MCF 10A (cell line): ENCODE measurements around the gene BMP4. TPM values are rescaled to one million over a fixed set of nuclear protein-coding genes. Genes with fewer than 3 reads are reported as not detected.

ENCODE experiments used
- BruUV-seq: library from RNA; stranded (reverse); fragments of 400-500 nt; replicated peaks from 2 replicates; lab custom pipeline; 2021; lab: Mats Ljungman, UMichigan
- CTCF ChIA-PET: fragments of 300-600 bp; sonication (Branson Sonifier 250); formaldehyde crosslinking; extraction: SDS; loops from one replicate; lab custom pipeline; 2021; ENCODE audit warnings: antibody characterized with exemption, inconsistent platforms; lab: Yijun Ruan, JAX
- POLR2A ChIA-PET: fragments of 300-600, 350-650 bp; sonication (Branson Sonifier 250); formaldehyde crosslinking; extraction: SDS; loops from one replicate; lab custom pipeline; 2020; ENCODE audit warnings: antibody characterized with exemption, inconsistent platforms; lab: Yijun Ruan, JAX
- DNase-seq: peaks from one replicate; pipeline ENCODE4 v3.0.0-alpha.2; 2018; ENCODE audit not compliant: unreplicated experiment
- H3K27ac Mint-ChIP-seq: one replicate; pipeline ENCODE4 v1.8.0; 2022; ENCODE audit warnings: mild to moderate bottlenecking, low read depth, mixed read lengths; ENCODE audit not compliant: unreplicated experiment
- H3K27me3 Mint-ChIP-seq: one replicate; pipeline ENCODE4 v1.8.0; 2022; ENCODE audit warnings: mixed read lengths; ENCODE audit not compliant: insufficient read depth, unreplicated experiment
- H3K36me3 Mint-ChIP-seq: one replicate; pipeline ENCODE4 v1.8.0; 2022; ENCODE audit warnings: mild to moderate bottlenecking, moderate library complexity, mixed read lengths; ENCODE audit not compliant: insufficient read depth, unreplicated experiment
- H3K4me1 Mint-ChIP-seq: one replicate; pipeline ENCODE4 v1.8.0; 2022; ENCODE audit warnings: mixed read lengths; ENCODE audit not compliant: insufficient read depth, unreplicated experiment
- H3K4me3 Mint-ChIP-seq: one replicate; pipeline ENCODE4 v1.8.0; 2022; ENCODE audit warnings: mild to moderate bottlenecking, moderate library complexity, mixed read lengths; ENCODE audit not compliant: unreplicated experiment
- H3K9me3 Mint-ChIP-seq: one replicate; pipeline ENCODE4 v1.8.0; 2022; ENCODE audit warnings: mixed read lengths; ENCODE audit not compliant: unreplicated experiment
- intact Hi-C: fragments of 100-400 bp; cut with micrococcal nuclease; formaldehyde crosslinking; loops from 2 replicates; pipeline ENCODE4 v1.14.1; 2022
- total RNA-seq: library from RNA; stranded (reverse); gene quantifications from 2 replicates; pipeline ENCODE4 v1.2.3, GENCODE V29; 2022
- TF ChIP-seq, protein P1 (sequence below): fragments of 200-600 bp; IDR thresholded peaks from one replicate; pipeline ENCODE4 v1.8.0; 2022; ENCODE audit warnings: antibody characterized with exemption, mild to moderate bottlenecking; ENCODE audit not compliant: unreplicated experiment

BMP4 gene
- total RNA-seq, 1 experiment from 2014 or later, result 0.28 TPM

DNA sequence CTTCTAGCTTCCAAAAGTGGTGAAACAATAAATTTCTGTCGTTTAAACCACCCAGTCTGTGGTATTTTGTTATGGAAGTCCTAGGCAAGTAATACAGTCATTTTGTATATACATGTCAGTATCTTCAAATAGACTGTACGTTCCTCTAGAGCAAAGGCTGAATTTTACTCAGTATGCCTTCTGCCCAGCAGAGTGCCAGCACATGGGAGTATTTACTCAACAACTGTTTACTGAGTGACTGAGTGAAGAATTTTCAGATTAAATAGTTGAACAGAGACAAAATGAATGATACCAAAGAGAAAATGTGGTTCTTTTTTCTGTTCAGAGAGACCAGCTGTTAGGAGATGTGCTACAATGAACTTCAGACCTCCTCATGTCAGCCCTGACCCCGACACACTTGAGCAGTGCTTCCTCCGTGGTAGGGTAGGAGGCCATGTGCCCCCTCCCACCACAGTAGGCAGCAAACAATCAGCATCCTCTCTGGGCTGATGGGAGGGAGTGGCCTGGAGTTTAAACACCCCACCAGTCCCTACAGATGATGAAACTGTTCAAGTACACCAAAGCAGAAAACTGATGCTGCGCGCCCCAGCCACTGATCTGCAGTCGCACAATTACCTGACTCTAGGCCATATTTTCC lies 21.7 kb downstream of the BMP4 start:
- no peak for DNase-seq
- intact Hi-C loops, result no loop called here
- Mint-ChIP-seq H3K4me3 (no peak overlapping the region), H3K36me3 (no peaks in the 10 kb centered on the region), H3K9me3 (no peaks in the 10 kb centered on the region), H3K4me1 (peaks cover 4% of the 10 kb centered on the region), H3K27ac (no peak overlapping the region), H3K27me3 (no peaks in the 10 kb centered on the region)
- no TSS peak for BruUV-seq
- TF ChIP-seq, protein P1, sequence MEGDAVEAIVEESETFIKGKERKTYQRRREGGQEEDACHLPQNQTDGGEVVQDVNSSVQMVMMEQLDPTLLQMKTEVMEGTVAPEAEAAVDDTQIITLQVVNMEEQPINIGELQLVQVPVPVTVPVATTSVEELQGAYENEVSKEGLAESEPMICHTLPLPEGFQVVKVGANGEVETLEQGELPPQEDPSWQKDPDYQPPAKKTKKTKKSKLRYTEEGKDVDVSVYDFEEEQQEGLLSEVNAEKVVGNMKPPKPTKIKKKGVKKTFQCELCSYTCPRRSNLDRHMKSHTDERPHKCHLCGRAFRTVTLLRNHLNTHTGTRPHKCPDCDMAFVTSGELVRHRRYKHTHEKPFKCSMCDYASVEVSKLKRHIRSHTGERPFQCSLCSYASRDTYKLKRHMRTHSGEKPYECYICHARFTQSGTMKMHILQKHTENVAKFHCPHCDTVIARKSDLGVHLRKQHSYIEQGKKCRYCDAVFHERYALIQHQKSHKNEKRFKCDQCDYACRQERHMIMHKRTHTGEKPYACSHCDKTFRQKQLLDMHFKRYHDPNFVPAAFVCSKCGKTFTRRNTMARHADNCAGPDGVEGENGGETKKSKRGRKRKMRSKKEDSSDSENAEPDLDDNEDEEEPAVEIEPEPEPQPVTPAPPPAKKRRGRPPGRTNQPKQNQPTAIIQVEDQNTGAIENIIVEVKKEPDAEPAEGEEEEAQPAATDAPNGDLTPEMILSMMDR, result no peak
- POLR2A ChIA-PET, result interaction anchor here (0.6 kb wide), 1 partner anchor 18 kb away, joined by 3 read pairs; no protein-coding TSS in a partner anchor
- CTCF ChIA-PET, result interaction anchor here (0.7 kb wide), 1 partner anchor 67 kb away, joined by 3 read pairs; no protein-coding TSS in a partner anchor

DNA sequence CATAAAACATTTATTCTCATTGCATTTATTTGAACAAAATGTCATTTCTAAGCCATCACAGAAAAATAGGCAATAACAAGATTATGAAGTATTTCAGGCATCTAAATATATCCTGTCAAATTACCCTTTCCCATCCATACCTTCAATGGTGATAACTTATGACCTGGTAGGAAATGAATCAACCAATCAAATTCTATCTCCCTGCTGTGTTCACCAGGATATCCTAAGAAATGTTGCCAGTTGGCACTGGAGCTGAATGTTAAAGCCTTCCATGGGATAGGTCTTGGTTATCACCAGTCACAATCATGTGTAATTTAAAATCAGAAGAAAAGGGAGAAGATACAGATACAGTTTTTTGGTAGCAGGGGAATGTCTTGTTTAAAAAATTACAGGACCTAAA lies 23.7 kb downstream of the BMP4 start:
- Mint-ChIP-seq H3K27ac (no peak overlapping the region), H3K4me3 (no peak overlapping the region), H3K4me1 (no peaks in the 10 kb centered on the region), H3K36me3 (no peaks in the 10 kb centered on the region), H3K27me3 (no peaks in the 10 kb centered on the region), H3K9me3 (no peaks in the 10 kb centered on the region)
- TF ChIP-seq, protein P1, result no peak
- no peak for DNase-seq
- ChIA-PET POLR2A (no interaction called here), CTCF (no interaction called here)
- no TSS peak for BruUV-seq
- intact Hi-C loops, result no loop called here

DNA sequence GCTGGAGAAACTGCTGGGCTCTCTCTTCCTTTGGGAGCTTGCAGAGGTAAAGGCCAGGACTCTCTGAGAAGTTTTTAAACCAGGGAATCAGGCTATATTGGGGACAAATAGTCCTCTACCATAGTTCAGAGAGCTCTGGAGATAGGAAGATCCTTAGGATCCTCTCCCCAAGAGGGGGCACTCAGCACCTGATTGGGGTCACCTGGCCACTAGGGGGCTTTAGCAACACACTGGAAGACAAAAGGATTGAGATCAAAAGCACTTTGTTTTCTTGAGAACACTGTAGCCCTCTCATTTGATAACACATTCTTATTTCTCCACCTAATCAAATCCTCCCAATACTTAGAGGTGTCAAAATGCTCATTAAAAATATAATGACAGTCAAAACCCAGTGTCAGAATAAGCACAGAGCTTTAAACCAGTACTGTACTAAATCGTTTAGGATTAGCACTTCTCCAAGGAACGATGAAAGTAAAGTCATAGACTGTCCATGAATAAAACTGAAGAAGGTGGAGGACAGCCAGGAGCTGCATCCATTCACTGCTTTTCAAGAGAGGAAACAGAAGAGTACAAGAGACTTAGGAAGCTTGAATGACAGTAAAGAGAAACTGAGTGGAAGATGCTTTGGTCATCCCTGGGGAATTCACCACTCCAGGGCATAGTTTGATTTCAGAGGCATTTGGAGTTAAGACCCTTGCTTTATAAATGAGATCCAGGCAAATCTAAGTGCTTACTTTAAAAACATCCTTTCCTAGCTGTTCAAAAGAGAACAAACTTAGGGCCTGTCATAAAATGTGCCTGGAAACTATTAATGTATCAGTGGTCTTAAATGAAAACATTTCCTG lies 26.5 kb downstream of the BMP4 start:
- Mint-ChIP-seq H3K4me3 (no peak overlapping the region), H3K36me3 (no peaks in the 10 kb centered on the region), H3K27ac (no peak overlapping the region), H3K4me1 (peaks cover 15% of the 10 kb centered on the region), H3K27me3 (no peaks in the 10 kb centered on the region), H3K9me3 (no peaks in the 10 kb centered on the region)
- ChIA-PET CTCF (interaction anchor here (0.6 to 2.1 kb wide), 13 partner anchors 9 to 418 kb away, joined by 3 to 14 read pairs (median 3); no protein-coding TSS in a partner anchor), POLR2A (interaction anchor here (1.2 to 1.4 kb wide), 2 partner anchors 10 to 24 kb away, joined by 4 to 5 read pairs; no protein-coding TSS in a partner anchor)
- no TSS peak for BruUV-seq
- TF ChIP-seq, protein P1, result peak; percentile 44
- DNase-seq, result peak; percentile 48
- intact Hi-C loops, result loop anchor here (2.0 to 10.0 kb wide), 2 partner anchors 395 to 409 kb away; no protein-coding TSS in a partner anchor

DNA sequence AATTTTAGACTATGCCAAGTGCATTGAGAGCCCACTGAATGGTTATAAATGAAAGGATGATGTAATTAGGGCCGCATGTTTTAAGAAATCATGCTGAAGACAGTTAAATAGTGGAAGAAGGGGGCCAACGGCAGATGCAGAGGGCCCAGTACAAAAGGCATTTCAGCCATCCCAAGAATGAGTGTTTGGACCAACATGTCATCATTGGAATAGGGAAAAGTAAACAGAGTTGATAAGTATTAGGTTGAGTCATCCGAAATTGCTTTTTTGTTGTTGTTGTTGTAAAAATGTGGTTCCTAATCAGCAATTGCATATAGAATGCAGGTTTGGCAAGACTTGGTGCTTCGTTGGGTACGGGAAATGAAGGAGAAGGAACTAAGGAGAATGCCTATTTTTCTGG lies 29.5 kb downstream of the BMP4 start:
- TF ChIP-seq, protein P1, result no peak
- H3K9me3 Mint-ChIP-seq, result no peaks in the 10 kb centered on the region
- H3K36me3 Mint-ChIP-seq, result no peaks in the 10 kb centered on the region
- no peak for DNase-seq
- no peak overlapping the region for H3K4me3 Mint-ChIP-seq
- H3K27ac Mint-ChIP-seq, result no peak overlapping the region
- H3K27me3 Mint-ChIP-seq, result no peaks in the 10 kb centered on the region
- no TSS peak for BruUV-seq
- peaks cover 28% of the 10 kb centered on the region for H3K4me1 Mint-ChIP-seq
- ChIA-PET CTCF (no interaction called here), POLR2A (no interaction called here)
- intact Hi-C loops, result loop anchor here (10.0 kb wide), 1 partner anchor 392 kb away; no protein-coding TSS in a partner anchor
